ENCODE measurements around the gene PCDHB8.

DNA sequence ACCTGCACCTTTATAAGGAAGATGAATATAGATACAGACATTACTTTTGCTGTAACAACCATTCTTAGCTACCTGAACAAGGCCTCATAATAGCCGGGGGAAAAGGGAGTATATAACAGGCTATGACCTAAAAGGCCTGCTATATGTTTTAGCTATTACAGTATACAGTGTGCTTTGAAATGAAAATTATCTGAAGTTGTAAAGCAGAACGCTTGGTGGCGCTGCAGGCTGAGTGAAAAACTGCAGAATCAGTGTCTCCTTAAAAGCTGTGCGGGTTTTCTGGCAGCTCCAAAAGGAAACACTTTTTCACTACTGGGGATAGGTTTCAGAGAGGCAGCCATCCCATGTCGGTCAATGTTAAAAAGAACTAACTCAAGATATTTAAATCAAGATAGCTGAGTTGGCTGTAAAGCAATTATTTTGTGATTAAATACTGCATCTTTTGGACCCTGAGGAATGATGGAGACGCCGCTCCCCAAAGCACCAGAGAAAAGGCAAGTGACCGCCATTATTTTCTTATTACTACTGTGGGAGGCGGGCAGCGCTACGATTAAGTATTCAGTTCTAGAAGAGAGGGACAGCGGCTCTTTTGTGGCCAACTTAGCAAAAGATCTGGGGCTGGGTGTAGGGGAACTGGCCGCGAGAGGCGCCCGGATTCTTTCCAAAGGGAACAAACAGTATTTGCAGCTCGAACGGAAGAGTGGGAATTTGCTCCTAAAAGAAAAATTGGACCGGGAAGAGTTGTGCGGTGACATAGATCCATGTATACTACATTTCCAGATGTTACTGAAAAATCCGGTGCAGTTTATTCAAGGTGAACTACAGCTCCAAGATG lies 21.8 kb upstream of the PCDHB8 start:
- TF ChIP-seq, protein P1, sequence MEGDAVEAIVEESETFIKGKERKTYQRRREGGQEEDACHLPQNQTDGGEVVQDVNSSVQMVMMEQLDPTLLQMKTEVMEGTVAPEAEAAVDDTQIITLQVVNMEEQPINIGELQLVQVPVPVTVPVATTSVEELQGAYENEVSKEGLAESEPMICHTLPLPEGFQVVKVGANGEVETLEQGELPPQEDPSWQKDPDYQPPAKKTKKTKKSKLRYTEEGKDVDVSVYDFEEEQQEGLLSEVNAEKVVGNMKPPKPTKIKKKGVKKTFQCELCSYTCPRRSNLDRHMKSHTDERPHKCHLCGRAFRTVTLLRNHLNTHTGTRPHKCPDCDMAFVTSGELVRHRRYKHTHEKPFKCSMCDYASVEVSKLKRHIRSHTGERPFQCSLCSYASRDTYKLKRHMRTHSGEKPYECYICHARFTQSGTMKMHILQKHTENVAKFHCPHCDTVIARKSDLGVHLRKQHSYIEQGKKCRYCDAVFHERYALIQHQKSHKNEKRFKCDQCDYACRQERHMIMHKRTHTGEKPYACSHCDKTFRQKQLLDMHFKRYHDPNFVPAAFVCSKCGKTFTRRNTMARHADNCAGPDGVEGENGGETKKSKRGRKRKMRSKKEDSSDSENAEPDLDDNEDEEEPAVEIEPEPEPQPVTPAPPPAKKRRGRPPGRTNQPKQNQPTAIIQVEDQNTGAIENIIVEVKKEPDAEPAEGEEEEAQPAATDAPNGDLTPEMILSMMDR (IDR thresholded peaks at IDR 0.05): no peak
- TF ChIP-seq EP300 (IDR thresholded peaks at IDR 0.05) (no peak), POLR2A (IDR thresholded peaks at IDR 0.05; ENCODE audit: low read depth) (no peak)

Data from esophagus muscularis mucosa (tissue), 4 donors.